Psoas muscle (tissue), 8 donors: Measurements from ENCODE around the gene GPR65. TPM values are rescaled to one million over a fixed set of nuclear protein-coding genes. Genes with fewer than 3 reads are reported as not detected.
A peak's percentile ranks its signal among the peaks of the same experiment; 100 is the strongest.

Experiments
- ATAC-seq, 4 donors: fragments of 200-7000 bp; cut with Tn5 transposase; one replicate each; pipeline ENCODE4 v1.9.1; 2020; ENCODE audit warnings: moderate library complexity in 3 of 4, mild to moderate bottlenecking in 2 of 4
- DNase-seq, 2 donors: peaks; one replicate each; pipeline ENCODE4 v3.0.0-alpha.2; 2020
- H3K27ac ChIP-seq: fragments of 200-600 bp; one replicate; pipeline ENCODE4 v1.8.0; 2022
- H3K27me3 ChIP-seq, 3 donors: fragments of 200-600 bp in 1 of 3; one replicate each; pipeline versions ENCODE4 v1.6.1 to v1.8.0; 2013 to 2022; ENCODE audit warnings: low read length in 2 of 3, mild to moderate bottlenecking in 2 of 3, moderate library complexity in 1 of 3; ENCODE audit not compliant: insufficient read depth in 3 of 3
- H3K36me3 ChIP-seq, 2 donors: fragments of 200-600 bp in 1 of 2; one replicate each; pipeline versions ENCODE4 v1.6.1 to v1.8.0; 2013 to 2022; ENCODE audit warnings: low read depth in 1 of 2, mild to moderate bottlenecking in 1 of 2, moderate library complexity in 1 of 2; ENCODE audit not compliant: insufficient read depth in 1 of 2
- H3K4me1 ChIP-seq: fragments of 200-600 bp; one replicate; pipeline ENCODE4 v1.8.0; 2022
- H3K4me3 ChIP-seq: fragments of 200-600 bp; one replicate; pipeline ENCODE4 v1.8.0; 2022; ENCODE audit warnings: mild to moderate bottlenecking
- H3K9me3 ChIP-seq: fragments of 200-600 bp; one replicate; pipeline ENCODE4 v1.8.0; 2022
- CTCF ChIP-seq: fragments of 200-600 bp; IDR thresholded peaks from one replicate; pipeline ENCODE4 v1.8.0; 2022; ENCODE audit warnings: antibody characterized with exemption
- WGBS, 3 donors: extraction: QIAGEN DNeasy Blood & Tissue Kit; methylation state at CpG; one replicate each; pipeline versions ENCODE4 v1.1.6 to v1.1.7; 2013; 5-methylcytosine and 5-hydroxymethylcytosine counted together
- intact Hi-C, 2 donors: fragments of 100-400 bp; cut with DNase I; formaldehyde crosslinking; loops; one replicate each; pipeline versions ENCODE4 v1.11.0 to v1.14.2; 2022
- polyA plus RNA-seq, 3 donors: library from polyadenylated mRNA; stranded (reverse); fragments of 200-250 nt; gene quantifications; one replicate each; pipeline ENCODE4 v1.2.3, GENCODE V29; 2013
- total RNA-seq, 4 donors: library from RNA; stranded (reverse); fragmentation: NEBNext Ultra II Directional in 2 of 4; extraction: Animal tissue kit (Norgen Biotek cat#: 25700) in 2 of 4; gene quantifications; one replicate each; pipeline versions ENCODE4 v1.2.1 to v1.2.4, GENCODE V29; 2021 to 2023
- donor health status: healthy with polysubstance abuse.
- donor health status: DM: no; HTN: no; CAD: no; lungs with moderate emphysema.
- donor health status: Bipolar disorder and iron deficiency.
- donor health status: healthy.
- donor health status: DM: yes; HTN: yes; CAD: no.
- donor health status: DM: no; HTN: no; CAD: no.
- donor health status: DM: no; HTN: no; CAD: no.
- donor health status: DM: yes; HTN: yes; CAD: no.

The GPR65 gene
- total and polyA plus RNA-seq, 7 donors = 0.06 to 0.34 (median 0.24) TPM

DNA sequence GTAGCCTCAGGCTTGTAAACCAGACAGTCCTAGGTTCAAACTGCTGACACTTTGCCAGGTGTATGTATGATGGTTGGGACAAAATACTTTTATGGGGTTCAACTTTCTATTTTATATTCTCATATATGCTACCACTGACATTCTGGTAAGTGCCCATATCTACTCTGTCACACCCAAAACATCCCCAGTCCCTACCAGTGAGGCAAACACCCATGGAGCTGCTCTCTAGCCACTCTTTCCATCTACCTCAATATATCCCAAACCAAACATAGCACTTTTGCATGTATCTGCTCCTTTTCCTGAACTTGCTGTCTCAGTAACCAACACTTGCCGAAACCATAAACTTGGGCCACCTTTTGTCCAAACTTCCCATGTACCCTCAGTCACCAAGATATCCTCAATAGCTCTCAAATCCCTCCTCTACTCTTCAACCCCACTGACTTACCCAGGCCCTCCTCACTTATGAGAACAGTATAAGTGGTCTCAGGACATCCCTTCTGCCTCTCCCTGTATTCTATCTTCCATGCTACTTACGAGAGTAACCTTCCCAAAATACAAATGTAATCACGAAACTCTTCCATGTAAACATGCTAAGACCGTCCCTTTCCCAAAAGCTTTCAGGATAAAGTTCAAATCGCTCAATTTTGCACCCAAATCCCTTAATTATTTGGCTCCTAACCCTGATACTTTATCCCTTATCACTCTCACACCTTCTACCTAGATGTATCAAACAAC lies 15.5 kb upstream of the GPR65 start:
- intact Hi-C loops = no loop called here
- no peaks in the 10 kb centered on the region for H3K9me3 ChIP-seq
- no peak overlapping the region for H3K27ac ChIP-seq
- 90 to 96% (median 95%) methylated on average over 5 of the region's 5 CpGs for WGBS, 3 donors
- DNase-seq (no peak), ATAC-seq (no peak)
- H3K36me3 ChIP-seq = peaks cover 0 to 30% of the 10 kb centered on the region in 2 donors
- TF ChIP-seq CTCF = no peak
- no peaks in the 10 kb centered on the region for H3K27me3 ChIP-seq
- no peaks in the 10 kb centered on the region for H3K4me1 ChIP-seq
- no peak overlapping the region for H3K4me3 ChIP-seq

- no peak for ATAC-seq
- Histone ChIP-seq H3K27me3 (no peaks in the 10 kb centered on the region), H3K4me1 (no peaks in the 10 kb centered on the region), H3K36me3 (peaks cover 0 to 26% of the 10 kb centered on the region in 2 donors), H3K9me3 (no peaks in the 10 kb centered on the region), H3K4me3 (no peak overlapping the region), H3K27ac (no peak overlapping the region)
- intact Hi-C loops = loop anchor here in 1 of 2 donors (10.0 kb wide), 1 partner anchor 395 kb away; the partner anchor contains the start of gene SPATA7
- no peak for DNase-seq
- TF ChIP-seq CTCF = no peak
- 75 to 89% (median 89%) methylated on average over 2 of the region's 2 CpGs for WGBS, 3 donors
These were observed 15.0 kb upstream of the GPR65 start for GRCh38 chr14:87989956-87990299.

- Histone ChIP-seq H3K9me3 (no peaks in the 10 kb centered on the region), H3K4me1 (no peaks in the 10 kb centered on the region), H3K36me3 (peaks cover 0 to 18% of the 10 kb centered on the region in 2 donors), H3K4me3 (no peak overlapping the region), H3K27ac (no peak overlapping the region), H3K27me3 (no peaks in the 10 kb centered on the region)
- intact Hi-C loops = loop anchor here in 1 of 2 donors (10.0 kb wide), 1 partner anchor 394 kb away; the partner anchor contains the start of gene SPATA7
- no peak for TF ChIP-seq CTCF
- DNase-seq (no peak), ATAC-seq (no peak)
- WGBS, 3 donors = 90 to 91% (median 91%) methylated on average over 4 of the region's 4 CpGs
These were observed 14.3 kb upstream of the GPR65 start for GRCh38 chr14:87990682-87991081.

GRCh38 chr14:87992346-87992717 lies 12.6 kb upstream of the GPR65 start:
- WGBS, 3 donors = 7 to 11% (median 10%) methylated on average over 20 of the region's 20 CpGs
- ATAC-seq = peak in 2 of 4 donors; percentile 45 to 53
- Histone ChIP-seq H3K27me3 (no peaks in the 10 kb centered on the region), H3K4me1 (no peaks in the 10 kb centered on the region), H3K27ac (peak overlapping the region; percentile 89), H3K9me3 (no peaks in the 10 kb centered on the region), H3K4me3 (peak overlapping the region; percentile 84), H3K36me3 (peaks cover 0 to 2% of the 10 kb centered on the region in 2 donors)
- DNase-seq = peak; percentile 12 to 51
- intact Hi-C loops = loop anchor here in 1 of 2 donors (10.0 kb wide), 1 partner anchor 392 kb away; the partner anchor contains the start of gene SPATA7
- TF ChIP-seq CTCF = no peak
